ENCODE measurements around the gene NUP155. TPM values are rescaled to one million over a fixed set of nuclear protein-coding genes. Genes with fewer than 3 reads are reported as not detected.

The NUP155 gene
- polyA plus RNA-seq, 6 donors from 2014 or later: 15.3 to 29.2 (median 24.8) TPM

- peak overlapping the region in 1 of 8 donors; percentile 30 for H3K4me3 Mint-ChIP-seq
- DNase-seq (no peak), ATAC-seq (ENCODE audit: low read depth in 2 of 2) (no peak)
- peaks cover 0 to 12% (median 3%) of the 10 kb centered on the region in 7 donors for H3K9me3 Mint-ChIP-seq
- no peaks in the 10 kb centered on the region for H3K36me3 Mint-ChIP-seq
- H3K27ac Mint-ChIP-seq: no peak overlapping the region
- H3K27me3 Mint-ChIP-seq: no peaks in the 10 kb centered on the region
- H3K4me1 Mint-ChIP-seq: peaks cover 4 to 8% (median 7%) of the 10 kb centered on the region in 3 donors
Observed at GRCh38 chr5:37254581-37254980, 116.3 kb downstream of the NUP155 start.

- H3K4me1 Mint-ChIP-seq: peaks cover 9 to 16% (median 12%) of the 10 kb centered on the region in 3 donors
- peaks cover 0 to 12% (median 0%) of the 10 kb centered on the region in 7 donors for H3K9me3 Mint-ChIP-seq
- H3K4me3 Mint-ChIP-seq: peak overlapping the region in 1 of 8 donors; percentile 89
- H3K36me3 Mint-ChIP-seq: no peaks in the 10 kb centered on the region
- ATAC-seq (ENCODE audit: low read depth in 2 of 2): no peak
- no peaks in the 10 kb centered on the region for H3K27me3 Mint-ChIP-seq
- peak overlapping the region in 1 of 6 donors; percentile 11 for H3K27ac Mint-ChIP-seq
- no peak for DNase-seq
Observed at GRCh38 chr5:37251665-37252064, 119.2 kb downstream of the NUP155 start.

DNA sequence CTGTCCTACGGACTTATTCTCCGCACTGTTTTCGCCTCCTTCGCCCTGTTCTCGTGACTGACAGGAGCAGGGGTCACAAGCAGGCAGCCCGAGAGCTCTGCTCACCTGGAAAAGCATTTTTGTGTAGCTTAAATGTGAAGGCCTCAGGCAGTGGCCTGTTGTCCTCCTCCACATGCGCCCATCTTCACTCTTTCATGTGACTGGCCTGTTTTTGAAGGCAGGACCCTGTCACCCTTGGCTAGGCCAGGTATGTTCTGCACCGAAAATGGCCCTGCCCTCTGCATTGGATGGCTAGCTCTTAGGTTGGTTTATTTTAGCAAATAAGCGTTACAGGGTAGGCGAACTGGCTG lies 121.1 kb downstream of the NUP155 start:
- H3K36me3 Mint-ChIP-seq: no peaks in the 10 kb centered on the region
- peaks cover 9 to 16% (median 12%) of the 10 kb centered on the region in 3 donors for H3K4me1 Mint-ChIP-seq
- no peaks in the 10 kb centered on the region for H3K27me3 Mint-ChIP-seq
- H3K9me3 Mint-ChIP-seq: peaks cover 0 to 12% (median 0%) of the 10 kb centered on the region in 7 donors
- ATAC-seq (ENCODE audit: low read depth in 2 of 2): no peak
- peak overlapping the region; percentile 86 to 97 (median 94) for H3K4me3 Mint-ChIP-seq
- no peak for DNase-seq
- peak overlapping the region; percentile 15 to 97 (median 90) for H3K27ac Mint-ChIP-seq

- H3K27me3 Mint-ChIP-seq: no peaks in the 10 kb centered on the region
- ATAC-seq (ENCODE audit: low read depth in 2 of 2) (peak; percentile 82 to 83), DNase-seq (peak; percentile 63)
- H3K9me3 Mint-ChIP-seq: peaks cover 0 to 7% (median 0%) of the 10 kb centered on the region in 7 donors
- peaks cover 9 to 16% (median 12%) of the 10 kb centered on the region in 3 donors for H3K4me1 Mint-ChIP-seq
- H3K36me3 Mint-ChIP-seq: no peaks in the 10 kb centered on the region
- peak within 1 kb of the TSS; percentile 86 to 97 (median 94) for H3K4me3 Mint-ChIP-seq
- H3K27ac Mint-ChIP-seq: peak within 1 kb of the TSS; percentile 80 to 97 (median 92)
Observed at GRCh38 chr5:37248970-37249814, 121.7 kb downstream of the NUP155 start, which contains the start of gene CPLANE1. TSS of gene CPLANE1 (minus strand) at chr5:37249376. CDS start at chr5:37247698, 1,678 bp downstream.

DNA sequence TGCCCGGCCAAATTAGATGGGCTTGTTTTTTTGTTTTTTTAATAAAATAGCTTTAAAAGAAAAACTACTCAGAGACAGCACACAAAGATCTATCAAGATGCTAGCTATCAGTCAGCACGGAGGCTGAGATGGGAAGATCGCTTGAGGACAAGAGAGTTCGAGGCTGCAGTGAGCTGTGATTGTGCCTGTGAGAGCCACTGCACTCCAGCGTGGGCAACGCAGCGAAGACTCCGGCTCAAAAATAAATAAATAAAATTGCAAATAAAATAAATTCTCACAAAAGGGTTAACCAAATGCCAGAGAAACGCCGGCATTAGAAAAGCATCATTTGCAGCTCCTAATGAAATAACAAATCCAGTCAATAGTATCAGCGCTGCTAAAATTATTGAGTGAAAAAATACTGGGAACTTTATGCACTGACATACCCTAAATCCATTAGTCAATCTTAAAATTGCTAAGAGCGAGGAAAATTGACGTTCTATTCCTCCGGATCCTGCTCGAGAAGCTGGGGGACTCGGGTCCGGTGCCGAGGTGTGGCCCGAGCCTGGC lies 122.4 kb downstream of the NUP155 start:
- peaks cover 9 to 16% (median 12%) of the 10 kb centered on the region in 3 donors for H3K4me1 Mint-ChIP-seq
- H3K27me3 Mint-ChIP-seq: no peaks in the 10 kb centered on the region
- no peak for ATAC-seq (ENCODE audit: low read depth in 2 of 2)
- peak overlapping the region; percentile 83 to 97 (median 91) for H3K4me3 Mint-ChIP-seq
- peak overlapping the region in 5 of 6 donors; percentile 77 to 97 (median 88) for H3K27ac Mint-ChIP-seq
- peaks cover 0 to 4% (median 0%) of the 10 kb centered on the region in 7 donors for H3K9me3 Mint-ChIP-seq
- no peaks in the 10 kb centered on the region for H3K36me3 Mint-ChIP-seq
- DNase-seq: no peak

DNA sequence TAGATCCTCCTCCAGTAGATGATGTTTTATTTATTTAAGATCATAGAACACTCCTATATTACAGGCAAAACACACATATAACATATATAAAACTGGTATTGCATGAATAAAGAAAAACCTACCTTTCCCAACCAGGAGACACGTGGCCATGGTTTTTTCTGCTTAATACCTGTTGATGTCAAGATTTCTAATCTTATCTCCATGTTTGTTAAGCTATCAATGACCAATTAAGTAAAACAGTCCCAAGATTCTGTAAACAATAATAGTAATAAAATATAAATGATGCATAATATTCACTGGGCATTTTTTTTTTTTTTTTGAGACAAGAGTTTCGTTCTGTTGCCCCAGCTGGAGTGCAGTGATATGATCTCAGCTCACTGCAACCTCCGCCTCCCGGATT lies 123.4 kb downstream of the NUP155 start:
- DNase-seq (no peak), ATAC-seq (ENCODE audit: low read depth in 2 of 2) (no peak)
- Mint-ChIP-seq H3K27ac (peak overlapping the region in 1 of 6 donors; percentile 21), H3K36me3 (no peaks in the 10 kb centered on the region), H3K4me1 (peaks cover 9 to 16% (median 12%) of the 10 kb centered on the region in 3 donors), H3K4me3 (peak overlapping the region in 7 of 8 donors; percentile 46 to 93 (median 83)), H3K27me3 (no peaks in the 10 kb centered on the region), H3K9me3 (no peaks in the 10 kb centered on the region)

DNA sequence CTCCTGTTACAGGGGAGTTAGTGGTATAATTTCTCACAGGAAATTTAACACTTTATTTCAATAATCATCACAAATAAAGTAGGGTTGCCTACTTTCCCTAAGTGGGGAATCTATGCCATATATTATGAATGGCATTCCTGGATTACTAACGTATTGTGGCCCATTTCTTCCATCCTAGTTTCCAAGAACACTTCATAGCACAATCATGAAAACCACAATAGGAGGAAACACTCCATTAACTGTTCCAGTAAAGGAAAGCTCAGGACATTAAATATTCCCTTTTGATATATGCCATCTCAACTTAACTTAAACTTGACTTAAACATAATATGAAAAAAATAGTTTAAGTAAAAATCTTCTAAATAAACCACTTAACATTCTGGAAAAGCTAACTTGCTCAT lies 123.9 kb downstream of the NUP155 start:
- Mint-ChIP-seq H3K36me3 (no peaks in the 10 kb centered on the region), H3K27ac (no peak overlapping the region), H3K27me3 (no peaks in the 10 kb centered on the region), H3K9me3 (no peaks in the 10 kb centered on the region), H3K4me3 (peak overlapping the region in 2 of 8 donors; percentile 86 to 89), H3K4me1 (peaks cover 9 to 16% (median 12%) of the 10 kb centered on the region in 3 donors)
- DNase-seq: no peak
- ATAC-seq (ENCODE audit: low read depth in 2 of 2): no peak

Other genes with a start within 250 kb of the NUP155 start
- 1 to 10 TPM in 4 of 6 donors, under 1 TPM in 2; 0.34 to 3.1 (median 1.6) TPM for gene CPLANE1, start 121.7 kb downstream of the NUP155 start, polyA plus RNA-seq (ENCODE audit: low read depth in 6 of 6)
- gene WDR70, start 8.2 kb upstream of the NUP155 start, polyA plus RNA-seq (ENCODE audit: low read depth in 6 of 6): 10 to 100 TPM; 19.2 to 29.1 (median 25.3) TPM